ENCODE data around the gene CFAP74. TPM values are rescaled to one million over a fixed set of nuclear protein-coding genes. Genes with fewer than 3 reads are reported as not detected.

The CFAP74 gene
- total RNA-seq, 1 donor from 2014 or later = 6.6 TPM

DNA sequence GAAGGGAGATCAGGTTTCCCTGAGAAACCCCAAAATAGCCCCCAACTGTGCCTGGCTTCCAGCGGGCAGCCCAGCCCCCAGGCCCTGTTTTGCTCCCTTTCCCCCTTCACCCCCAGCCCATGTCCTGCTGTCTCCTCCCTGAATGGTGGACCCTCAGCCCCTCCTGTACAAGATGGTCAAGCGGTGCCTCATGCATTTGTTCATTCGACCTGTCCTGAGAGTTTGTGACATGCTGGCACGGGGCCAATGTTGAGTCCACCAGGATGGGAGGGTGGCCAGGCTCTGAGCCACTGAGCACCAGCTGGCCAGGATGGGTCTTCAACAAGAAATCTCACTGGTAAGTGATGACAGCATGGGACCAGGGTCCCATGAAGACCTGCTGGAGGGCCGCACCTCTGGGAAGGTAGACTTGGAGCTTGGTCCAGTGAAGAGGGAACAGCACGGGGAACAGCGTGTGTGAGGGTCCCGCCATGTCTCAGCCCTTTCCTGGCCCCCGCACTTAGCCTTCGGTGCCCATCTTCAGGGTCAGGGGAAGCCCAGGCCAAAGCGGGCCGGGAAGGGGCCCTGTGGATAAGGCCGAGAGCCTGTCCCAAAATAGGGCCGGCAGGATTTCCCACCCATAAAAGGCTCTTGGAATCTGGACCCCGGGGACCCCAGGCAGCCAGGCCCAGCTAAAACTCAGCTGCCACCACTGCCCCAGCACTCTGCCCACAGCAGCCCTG lies 88.5 kb downstream of the CFAP74 start, which contains the start of gene CALML6:
CALML6 (plus strand) TSS at position 290 of the 722 bp plus-strand sequence; CDS start at position 311, 21 bp downstream.
- Histone ChIP-seq H3K9me3 (no peaks in the 10 kb centered on the region), H3K36me3 (no peaks in the 10 kb centered on the region), H3K27ac (no peak within 1 kb of the TSS), H3K4me3 (no peak within 1 kb of the TSS), H3K27me3 (ENCODE audit: low read depth) (no peaks in the 10 kb centered on the region), H3K4me1 (peaks cover 13% of the 10 kb centered on the region)
- TF ChIP-seq, protein P1, sequence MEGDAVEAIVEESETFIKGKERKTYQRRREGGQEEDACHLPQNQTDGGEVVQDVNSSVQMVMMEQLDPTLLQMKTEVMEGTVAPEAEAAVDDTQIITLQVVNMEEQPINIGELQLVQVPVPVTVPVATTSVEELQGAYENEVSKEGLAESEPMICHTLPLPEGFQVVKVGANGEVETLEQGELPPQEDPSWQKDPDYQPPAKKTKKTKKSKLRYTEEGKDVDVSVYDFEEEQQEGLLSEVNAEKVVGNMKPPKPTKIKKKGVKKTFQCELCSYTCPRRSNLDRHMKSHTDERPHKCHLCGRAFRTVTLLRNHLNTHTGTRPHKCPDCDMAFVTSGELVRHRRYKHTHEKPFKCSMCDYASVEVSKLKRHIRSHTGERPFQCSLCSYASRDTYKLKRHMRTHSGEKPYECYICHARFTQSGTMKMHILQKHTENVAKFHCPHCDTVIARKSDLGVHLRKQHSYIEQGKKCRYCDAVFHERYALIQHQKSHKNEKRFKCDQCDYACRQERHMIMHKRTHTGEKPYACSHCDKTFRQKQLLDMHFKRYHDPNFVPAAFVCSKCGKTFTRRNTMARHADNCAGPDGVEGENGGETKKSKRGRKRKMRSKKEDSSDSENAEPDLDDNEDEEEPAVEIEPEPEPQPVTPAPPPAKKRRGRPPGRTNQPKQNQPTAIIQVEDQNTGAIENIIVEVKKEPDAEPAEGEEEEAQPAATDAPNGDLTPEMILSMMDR (IDR thresholded peaks at IDR 0.05) = no peak
- ATAC-seq (no peak), DNase-seq (no peak)
- intact Hi-C loops (cut with DNase I) = no loop called here

DNA sequence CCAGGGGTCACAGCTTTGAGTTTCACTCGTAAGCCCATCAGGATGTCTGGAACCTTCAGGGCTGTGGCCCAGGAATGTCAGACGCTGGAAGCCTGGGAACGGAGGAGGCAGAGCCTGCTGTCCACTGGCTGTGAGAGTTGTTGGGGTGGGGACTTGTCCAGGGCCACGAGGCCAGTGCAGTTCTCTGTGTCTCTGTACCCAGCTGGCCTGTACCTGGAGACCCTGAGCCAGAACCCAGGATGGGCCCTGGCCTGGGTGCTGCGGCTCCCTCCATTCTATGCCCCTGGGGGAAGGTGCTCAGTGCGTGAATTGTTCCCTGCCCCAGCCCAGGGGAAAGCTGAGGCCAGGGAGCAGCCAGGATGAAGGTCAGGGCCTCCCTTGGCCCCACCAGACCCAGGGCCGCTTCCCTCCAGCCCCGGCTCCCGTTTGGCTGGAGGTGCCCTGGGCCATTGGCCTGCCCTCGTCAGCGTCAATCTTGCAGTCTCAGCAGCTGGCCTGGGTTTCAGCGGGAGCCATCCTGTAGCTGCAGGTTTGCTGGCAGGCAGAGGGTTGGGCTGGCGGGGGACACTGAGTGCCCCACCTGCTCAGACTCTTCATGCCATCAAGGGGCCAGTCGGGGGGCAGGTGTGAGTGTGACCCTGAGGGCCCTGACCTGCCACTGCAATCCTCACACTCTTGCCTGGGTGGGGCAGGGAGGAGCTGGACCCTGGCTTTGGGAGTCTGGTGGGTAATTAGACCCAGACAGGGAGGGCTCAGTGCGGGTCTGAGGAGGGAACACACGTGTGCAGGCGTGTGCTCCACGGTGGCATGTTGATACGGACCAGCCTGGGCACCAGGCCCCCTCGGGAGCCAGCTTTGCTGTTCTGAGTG lies 89.2 kb downstream of the CFAP74 start:
- intact Hi-C loops (cut with DNase I) = no loop called here
- no peak overlapping the region for H3K27ac ChIP-seq
- H3K36me3 ChIP-seq = no peaks in the 10 kb centered on the region
- H3K4me1 ChIP-seq = peaks cover 20% of the 10 kb centered on the region
- TF ChIP-seq, protein P1 (IDR thresholded peaks at IDR 0.05) = no peak
- DNase-seq (no peak), ATAC-seq (no peak)
- H3K4me3 ChIP-seq = no peak overlapping the region
- no peaks in the 10 kb centered on the region for H3K9me3 ChIP-seq
- no peaks in the 10 kb centered on the region for H3K27me3 ChIP-seq (ENCODE audit: low read depth)

DNA sequence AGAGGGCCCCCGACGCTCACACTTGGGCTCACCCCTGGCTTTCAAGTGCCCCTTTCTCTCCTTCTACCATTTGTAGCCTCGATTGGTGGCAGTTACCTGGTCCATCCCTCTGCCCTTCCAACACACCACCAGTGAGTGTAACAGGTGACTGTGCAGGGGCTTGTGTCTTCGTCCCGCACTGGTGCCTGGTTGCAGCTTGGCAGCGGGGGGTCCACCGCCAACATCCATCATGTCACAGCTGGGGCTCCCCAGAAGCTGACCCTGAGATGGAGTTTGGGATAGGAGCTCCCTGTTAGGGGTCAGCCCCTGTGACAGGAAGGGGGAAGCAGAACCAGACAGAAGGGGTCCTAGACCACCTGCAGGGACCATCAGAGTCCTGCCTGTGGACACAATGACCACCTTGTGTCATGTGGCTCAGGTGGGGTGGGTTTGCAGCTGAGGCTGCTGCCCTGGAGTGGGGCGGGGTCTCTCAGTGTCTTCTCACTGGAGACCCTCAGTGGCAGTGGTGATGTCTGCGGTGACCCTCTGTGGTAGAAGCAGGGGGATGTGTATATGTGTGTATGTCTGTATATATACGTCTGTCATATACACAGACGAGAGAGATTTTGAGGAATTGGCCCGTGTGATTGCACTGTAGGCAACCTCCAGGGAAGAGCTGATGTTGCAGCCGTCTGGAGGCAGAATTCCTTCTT lies 92.1 kb downstream of the CFAP74 start:
- intact Hi-C loops (cut with DNase I) = no loop called here
- H3K4me1 ChIP-seq = peaks cover 13% of the 10 kb centered on the region
- DNase-seq = no peak

DNA sequence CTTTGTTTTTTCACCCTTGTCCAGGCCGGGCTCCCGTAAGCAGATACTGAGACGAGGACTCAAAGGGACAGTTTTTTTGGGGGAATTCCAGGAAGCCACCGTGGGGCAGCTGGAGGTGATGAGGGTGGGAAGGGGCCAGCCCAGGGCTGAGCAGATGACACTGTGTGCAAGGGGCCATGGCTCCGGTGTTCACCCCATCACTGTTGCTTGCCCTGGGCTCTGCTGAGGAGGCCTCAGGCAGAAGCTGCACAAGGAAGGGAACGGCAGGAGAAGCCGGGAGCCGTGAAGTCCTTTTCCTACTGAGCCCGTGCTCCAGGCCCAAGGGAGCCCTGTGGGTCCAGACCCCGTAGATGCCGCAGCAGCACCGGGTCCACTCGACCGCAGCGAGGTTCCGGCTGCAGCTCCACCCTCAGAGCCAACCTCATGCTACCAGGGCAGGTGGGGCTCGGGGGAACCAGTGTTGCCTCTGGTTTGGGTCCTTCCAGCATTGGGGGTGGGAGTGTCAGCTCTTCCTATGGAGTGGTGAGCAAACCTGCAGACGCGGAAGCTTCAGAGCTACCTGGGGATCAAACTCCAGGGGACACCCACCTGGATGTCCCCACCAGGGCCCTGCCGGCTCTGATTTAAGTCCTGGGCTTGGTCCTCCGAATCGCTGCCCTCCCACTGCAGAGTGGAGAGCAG lies 92.8 kb downstream of the CFAP74 start:
- Histone ChIP-seq H3K4me3 (no peak overlapping the region), H3K27me3 (ENCODE audit: low read depth) (no peaks in the 10 kb centered on the region), H3K36me3 (no peaks in the 10 kb centered on the region), H3K27ac (no peak overlapping the region), H3K4me1 (peaks cover 13% of the 10 kb centered on the region), H3K9me3 (no peaks in the 10 kb centered on the region)
- intact Hi-C loops (cut with DNase I) = no loop called here
- ATAC-seq (no peak), DNase-seq (peak; percentile 44)
- TF ChIP-seq, protein P1 (IDR thresholded peaks at IDR 0.05) = no peak

More for the DNA sequence above, 92.1 kb downstream of the CFAP74 start:
- ATAC-seq = no peak
- H3K36me3 ChIP-seq = no peaks in the 10 kb centered on the region
- H3K27ac ChIP-seq = no peak overlapping the region
- no peaks in the 10 kb centered on the region for H3K9me3 ChIP-seq
- TF ChIP-seq, protein P1 (IDR thresholded peaks at IDR 0.05) = no peak
- H3K27me3 ChIP-seq (ENCODE audit: low read depth) = no peaks in the 10 kb centered on the region
- H3K4me3 ChIP-seq = no peak overlapping the region

DNA sequence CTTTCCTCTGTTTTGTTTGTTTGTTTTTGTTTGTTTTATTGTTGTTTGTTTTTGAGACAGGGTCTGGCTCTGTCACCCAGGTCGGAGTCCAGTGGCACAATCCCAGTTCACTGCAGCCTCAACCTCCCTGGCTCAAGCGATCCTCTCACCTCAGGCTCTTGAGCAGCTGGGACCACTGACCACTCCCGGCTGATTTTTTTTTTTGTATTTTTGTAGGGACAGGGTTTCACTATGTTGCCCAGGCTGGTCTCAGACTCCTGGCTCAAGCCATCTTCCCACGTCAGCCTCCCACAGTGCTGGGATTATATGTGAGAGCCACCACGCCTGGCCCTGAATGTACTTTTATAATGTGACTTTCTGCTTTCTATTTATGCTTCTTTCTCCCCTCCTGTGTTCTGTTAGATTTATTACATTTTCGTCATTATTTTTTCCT lies 93.5 kb downstream of the CFAP74 start:
- no peaks in the 10 kb centered on the region for H3K9me3 ChIP-seq
- peaks cover 13% of the 10 kb centered on the region for H3K4me1 ChIP-seq
- no peak for DNase-seq
- H3K27ac ChIP-seq = peak overlapping the region; percentile 90
- H3K27me3 ChIP-seq (ENCODE audit: low read depth) = no peaks in the 10 kb centered on the region
- peak overlapping the region; percentile 75 for H3K4me3 ChIP-seq
- TF ChIP-seq, protein P1 (IDR thresholded peaks at IDR 0.05) = no peak
- ATAC-seq = no peak
- no peaks in the 10 kb centered on the region for H3K36me3 ChIP-seq
- intact Hi-C loops (cut with DNase I) = no loop called here
